Adipocyte (in vitro differentiated cells): ENCODE measurements around the gene MRPL45.

Experiments used
- DNase-seq: peaks from one replicate; pipeline ENCODE4 v3.0.0-alpha.2; 2015; ENCODE audit warnings: low read depth
- H3K27me3 ChIP-seq: replicated peaks from 2 replicates; pipeline ENCODE4 v1.7.0; 2013; ENCODE audit warnings: mild to moderate bottlenecking, low read length, moderate library complexity; ENCODE audit not compliant: control insufficient read depth, insufficient read depth
- H3K36me3 ChIP-seq: 2 replicates; pipeline ENCODE4 v1.7.0; 2013; ENCODE audit warnings: low read length, mild to moderate bottlenecking, moderate library complexity; ENCODE audit not compliant: control insufficient read depth, insufficient read depth, severe bottlenecking
- H3K4me1 ChIP-seq: 2 replicates; pipeline ENCODE4 v1.7.0; 2013; ENCODE audit warnings: mild to moderate bottlenecking, low read length, moderate library complexity; ENCODE audit not compliant: control insufficient read depth, insufficient read depth
- H3K4me3 ChIP-seq: 2 replicates; pipeline ENCODE4 v1.7.0; 2013; ENCODE audit warnings: mild to moderate bottlenecking, low read length, moderate library complexity
- H3K9ac ChIP-seq: 2 replicates; pipeline ENCODE4 v1.7.0; 2013; ENCODE audit warnings: mild to moderate bottlenecking, low read length, moderate library complexity
- H3K9me3 ChIP-seq: 2 replicates; pipeline ENCODE4 v1.7.0; 2013; ENCODE audit warnings: mild to moderate bottlenecking, low read length, moderate library complexity; ENCODE audit not compliant: control insufficient read depth

The MRPL45 gene

GRCh38 chr17:38338053-38338452, 41.1 kb downstream of the MRPL45 start:
- Histone ChIP-seq H3K36me3 (no peaks in the 10 kb centered on the region), H3K9ac (no peak overlapping the region), H3K27me3 (peaks cover 39% of the 10 kb centered on the region), H3K4me3 (no peak overlapping the region), H3K4me1 (no peaks in the 10 kb centered on the region), H3K9me3 (no peaks in the 10 kb centered on the region)
- no peak for DNase-seq

GRCh38 chr17:38338535-38338934, 41.6 kb downstream of the MRPL45 start:
- H3K36me3 ChIP-seq, result no peaks in the 10 kb centered on the region
- H3K27me3 ChIP-seq, result peaks cover 39% of the 10 kb centered on the region
- H3K4me1 ChIP-seq, result no peaks in the 10 kb centered on the region
- H3K9ac ChIP-seq, result no peak overlapping the region
- no peak for DNase-seq
- no peak overlapping the region for H3K4me3 ChIP-seq
- H3K9me3 ChIP-seq, result no peaks in the 10 kb centered on the region

- Histone ChIP-seq H3K4me3 (no peak overlapping the region), H3K9ac (no peak overlapping the region), H3K27me3 (peaks cover 38% of the 10 kb centered on the region), H3K36me3 (no peaks in the 10 kb centered on the region), H3K4me1 (no peaks in the 10 kb centered on the region), H3K9me3 (no peaks in the 10 kb centered on the region)
- no peak for DNase-seq
Observed at GRCh38 chr17:38339891-38340290, 42.9 kb downstream of the MRPL45 start.

GRCh38 chr17:38341035-38341721, 44.2 kb downstream of the MRPL45 start:
- H3K9ac ChIP-seq, result no peak overlapping the region

GRCh38 chr17:38342886-38343607, 46.1 kb downstream of the MRPL45 start:
- Histone ChIP-seq H3K9ac (no peak overlapping the region), H3K4me3 (no peak overlapping the region), H3K36me3 (no peaks in the 10 kb centered on the region), H3K27me3 (peaks cover 38% of the 10 kb centered on the region), H3K9me3 (no peaks in the 10 kb centered on the region), H3K4me1 (no peaks in the 10 kb centered on the region)
- no peak for DNase-seq

More at GRCh38 chr17:38341035-38341721, 44.2 kb downstream of the MRPL45 start:
- H3K36me3 ChIP-seq, result no peaks in the 10 kb centered on the region
- H3K4me3 ChIP-seq, result no peak overlapping the region
- no peaks in the 10 kb centered on the region for H3K9me3 ChIP-seq
- peaks cover 39% of the 10 kb centered on the region for H3K27me3 ChIP-seq
- DNase-seq, result peak; percentile 46
- no peaks in the 10 kb centered on the region for H3K4me1 ChIP-seq

GRCh38 chr17:38343608-38344419, 46.8 kb downstream of the MRPL45 start, which contains the start of gene GPR179:
GPR179 (minus strand) TSS chr17:38343956; CDS start chr17:38343789, 167 bp downstream.
- Histone ChIP-seq H3K36me3 (no peaks in the 10 kb centered on the region), H3K4me1 (no peaks in the 10 kb centered on the region), H3K27me3 (peaks cover 30% of the 10 kb centered on the region), H3K4me3 (no peak within 1 kb of the TSS), H3K9me3 (no peaks in the 10 kb centered on the region), H3K9ac (no peak within 1 kb of the TSS)
- no peak for DNase-seq

GRCh38 chr17:38344420-38344745, 47.4 kb downstream of the MRPL45 start:
- H3K27me3 ChIP-seq, result peaks cover 25% of the 10 kb centered on the region
- H3K9ac ChIP-seq, result no peak overlapping the region
- H3K4me1 ChIP-seq, result no peaks in the 10 kb centered on the region
- H3K9me3 ChIP-seq, result no peaks in the 10 kb centered on the region
- no peak overlapping the region for H3K4me3 ChIP-seq
- H3K36me3 ChIP-seq, result no peaks in the 10 kb centered on the region
- no peak for DNase-seq

GRCh38 chr17:38345743-38346142, 48.8 kb downstream of the MRPL45 start:
- Histone ChIP-seq H3K9me3 (no peaks in the 10 kb centered on the region), H3K9ac (no peak overlapping the region), H3K27me3 (peaks cover 25% of the 10 kb centered on the region), H3K4me1 (no peaks in the 10 kb centered on the region), H3K4me3 (no peak overlapping the region), H3K36me3 (no peaks in the 10 kb centered on the region)
- DNase-seq, result no peak

GRCh38 chr17:38349097-38349730, 52.2 kb downstream of the MRPL45 start:
- Histone ChIP-seq H3K9me3 (no peaks in the 10 kb centered on the region), H3K36me3 (no peaks in the 10 kb centered on the region), H3K9ac (no peak overlapping the region), H3K27me3 (peaks cover 8% of the 10 kb centered on the region), H3K4me1 (peaks cover 15% of the 10 kb centered on the region), H3K4me3 (no peak overlapping the region)
- peak; percentile 94 for DNase-seq

- Histone ChIP-seq H3K27me3 (peaks cover 4% of the 10 kb centered on the region), H3K4me3 (no peak overlapping the region), H3K9me3 (no peaks in the 10 kb centered on the region), H3K9ac (peak overlapping the region; percentile 26), H3K36me3 (no peaks in the 10 kb centered on the region), H3K4me1 (peaks cover 22% of the 10 kb centered on the region)
- no peak for DNase-seq
Observed at GRCh38 chr17:38350035-38350434, 53.1 kb downstream of the MRPL45 start.
